PC-9 (cell line): ENCODE data around the gene NAP1L5.

ENCODE experiments used
- CTCF ChIP-seq: fragments of 200-600 bp; sonication (generic); conservative IDR thresholded peaks from 2 replicates; pipeline ENCODE4 v1.6.1; 2017; ENCODE audit warnings: mixed run types, antibody characterized with exemption, mild to moderate bottlenecking, moderate library complexity
- EZH2 ChIP-seq: fragments of 200-600 bp; sonication (generic); IDR thresholded peaks from 2 replicates; pipeline ENCODE4 v1.8.0; 2017; ENCODE audit warnings: antibody characterized with exemption, low read depth

GRCh38 chr4:88693792-88694191 lies 3.8 kb downstream of the NAP1L5 start:
- TF ChIP-seq CTCF (no peak), EZH2 (no peak)
